GM18508 (cell line): ENCODE data around the gene EDC3.
A peak's percentile ranks its signal among the peaks of the same experiment; 100 is the strongest.
"Not testable (repeated sequence)": the region's sequence is repeated elsewhere in the genome, so short reads cannot be mapped to it uniquely, and the experiment has no call there.

Experiments
- ATAC-seq: cut with Tn5 transposase; IDR thresholded peaks from one replicate; pipeline ENCODE4 v1.9.1; 2021; ENCODE audit warnings: moderate number of reproducible peaks; ENCODE audit not compliant: insufficient read depth, unreplicated experiment

EDC3 gene

GRCh38 chr15:74613089-74613952 lies 82.5 kb downstream of the EDC3 start:
- no peak for ATAC-seq

GRCh38 chr15:74612677-74613076 lies 83.1 kb downstream of the EDC3 start:
- ATAC-seq = no peak

- ATAC-seq = no peak
These were observed 84.0 kb downstream of the EDC3 start for GRCh38 chr15:74611834-74612233.

DNA sequence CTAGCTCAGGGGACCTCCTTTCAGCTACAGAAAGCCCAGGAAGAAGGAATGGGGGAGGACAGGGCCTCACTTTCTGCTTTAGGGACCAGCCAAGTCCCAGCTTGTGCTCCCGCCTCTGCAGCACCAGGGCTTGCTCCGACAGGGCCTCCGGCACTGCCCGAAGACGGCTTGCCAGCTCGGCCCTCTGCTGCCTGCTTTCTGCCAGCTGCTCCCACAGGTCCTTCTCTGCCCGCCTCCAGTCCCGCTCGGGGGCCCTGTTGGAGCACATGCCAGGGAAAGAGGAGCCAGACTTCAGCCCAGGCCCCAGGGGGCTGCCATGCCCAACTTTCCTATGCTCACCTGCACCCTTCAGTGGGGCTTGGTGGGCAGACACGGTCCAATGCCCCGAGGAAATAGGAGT lies 84.5 kb downstream of the EDC3 start:
- ATAC-seq = no peak

DNA sequence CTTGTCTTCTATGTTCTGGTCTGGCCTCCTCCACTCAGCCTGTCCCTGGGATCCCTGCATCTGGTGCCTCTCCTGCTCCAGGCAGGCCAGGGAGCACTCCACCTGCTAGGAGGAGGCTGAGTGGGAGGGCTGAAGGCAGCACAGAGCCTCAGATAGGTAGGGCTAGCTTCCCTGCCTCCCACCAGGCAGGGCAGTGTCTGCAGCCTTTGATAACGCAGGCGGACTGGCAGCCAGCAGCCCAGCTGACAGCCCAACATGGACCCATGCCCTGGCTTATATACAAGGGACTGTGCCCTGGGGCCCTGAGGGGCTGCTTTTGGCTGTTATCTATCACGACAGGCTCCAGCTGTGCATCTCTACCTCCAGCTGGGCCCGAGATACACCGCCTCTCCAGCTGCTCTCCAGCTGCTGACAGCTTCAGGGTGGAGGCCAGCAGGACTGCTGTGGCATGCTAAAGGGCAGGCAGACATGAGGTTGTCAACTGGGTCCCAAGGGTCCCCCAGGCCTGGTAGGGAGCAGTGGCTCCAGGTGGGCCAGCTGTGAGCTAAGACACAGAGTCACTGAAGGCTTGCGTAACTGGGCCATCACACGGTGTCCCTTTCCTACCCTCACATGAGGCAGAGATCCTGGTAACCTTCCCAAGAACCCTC lies 85.4 kb downstream of the EDC3 start:
- no peak for ATAC-seq

DNA sequence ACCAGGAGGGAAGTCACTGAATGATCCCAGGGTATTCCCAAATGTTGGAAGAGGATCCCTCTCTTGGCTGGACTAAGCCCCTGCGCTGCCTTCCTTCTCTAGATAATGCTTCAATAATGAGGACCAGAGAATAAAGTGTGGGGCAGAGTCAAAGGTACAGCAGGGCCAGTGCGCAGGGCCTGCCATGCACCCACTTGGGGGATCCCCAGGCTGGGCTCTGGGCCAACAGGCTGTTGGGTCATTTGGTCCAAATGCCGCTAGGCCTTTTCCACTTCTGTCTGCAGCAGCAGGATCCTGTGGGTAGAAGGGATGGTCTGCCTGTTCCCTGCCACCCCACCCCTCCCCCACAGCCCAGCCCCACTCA lies 85.9 kb downstream of the EDC3 start:
- ATAC-seq = no peak

DNA sequence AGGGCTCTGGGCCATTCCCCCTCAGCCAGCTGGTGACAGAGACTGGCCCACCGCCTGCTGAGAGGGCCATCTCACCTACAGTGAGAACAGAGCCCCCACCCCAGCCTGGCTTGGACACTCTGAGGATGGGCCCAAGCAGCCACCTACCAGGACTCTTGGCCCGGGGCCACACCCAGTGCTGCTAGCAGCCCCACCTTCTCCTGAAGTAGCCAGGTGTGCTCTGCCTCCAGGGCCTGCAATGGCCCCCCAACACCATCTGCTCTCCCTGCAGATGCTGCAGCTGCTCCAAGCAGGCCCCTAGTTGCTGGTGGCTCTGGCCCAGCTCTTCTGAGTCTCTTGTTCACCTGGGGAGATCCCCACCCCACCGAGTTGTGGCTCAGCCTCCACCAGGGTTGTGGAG lies 87.0 kb downstream of the EDC3 start:
- no peak for ATAC-seq

DNA sequence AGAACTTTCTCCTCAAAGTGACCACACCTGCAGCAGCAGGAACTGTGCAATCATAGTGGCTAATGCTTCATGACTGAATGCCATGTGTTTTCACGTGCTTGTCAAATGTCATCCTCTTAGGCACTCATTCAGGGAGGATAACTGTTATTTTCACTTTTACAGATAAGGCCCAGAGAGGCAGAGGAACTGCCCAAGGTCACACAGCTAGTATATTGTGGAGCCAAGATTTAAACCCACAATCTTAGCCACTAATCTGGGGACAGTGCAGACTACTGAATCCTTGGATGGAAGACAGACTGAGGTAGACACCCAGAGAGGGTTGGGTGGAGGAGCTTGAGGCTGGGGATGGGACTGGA lies 90.1 kb downstream of the EDC3 start:
- no peak for ATAC-seq

- no peak for ATAC-seq
These were observed 90.6 kb downstream of the EDC3 start for GRCh38 chr15:74604983-74605794.

- no peak for ATAC-seq
These were observed 91.8 kb downstream of the EDC3 start for GRCh38 chr15:74603789-74604705.

- no peak for ATAC-seq
These were observed 92.6 kb downstream of the EDC3 start for GRCh38 chr15:74603026-74603788.

DNA sequence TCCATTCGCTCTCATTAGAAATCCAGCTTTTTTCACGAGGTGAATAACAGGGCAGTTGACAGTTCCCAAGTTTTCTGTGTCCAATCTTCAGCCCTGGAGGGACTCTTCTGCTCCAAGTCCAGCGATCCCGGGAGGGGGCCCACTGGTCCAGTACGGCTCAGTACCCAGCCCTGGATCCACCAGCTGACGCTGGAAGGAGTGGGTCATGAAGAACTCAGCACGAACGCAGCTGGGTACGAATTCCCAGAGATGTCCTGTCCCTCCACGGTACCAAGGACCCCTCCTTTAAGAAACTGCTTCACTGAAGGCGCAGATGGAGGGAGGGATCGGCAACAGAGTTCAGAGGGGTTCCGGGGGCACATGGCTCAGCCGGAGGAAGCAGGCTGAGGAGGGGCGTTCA lies 96.7 kb downstream of the EDC3 start:
- ATAC-seq = no peak

DNA sequence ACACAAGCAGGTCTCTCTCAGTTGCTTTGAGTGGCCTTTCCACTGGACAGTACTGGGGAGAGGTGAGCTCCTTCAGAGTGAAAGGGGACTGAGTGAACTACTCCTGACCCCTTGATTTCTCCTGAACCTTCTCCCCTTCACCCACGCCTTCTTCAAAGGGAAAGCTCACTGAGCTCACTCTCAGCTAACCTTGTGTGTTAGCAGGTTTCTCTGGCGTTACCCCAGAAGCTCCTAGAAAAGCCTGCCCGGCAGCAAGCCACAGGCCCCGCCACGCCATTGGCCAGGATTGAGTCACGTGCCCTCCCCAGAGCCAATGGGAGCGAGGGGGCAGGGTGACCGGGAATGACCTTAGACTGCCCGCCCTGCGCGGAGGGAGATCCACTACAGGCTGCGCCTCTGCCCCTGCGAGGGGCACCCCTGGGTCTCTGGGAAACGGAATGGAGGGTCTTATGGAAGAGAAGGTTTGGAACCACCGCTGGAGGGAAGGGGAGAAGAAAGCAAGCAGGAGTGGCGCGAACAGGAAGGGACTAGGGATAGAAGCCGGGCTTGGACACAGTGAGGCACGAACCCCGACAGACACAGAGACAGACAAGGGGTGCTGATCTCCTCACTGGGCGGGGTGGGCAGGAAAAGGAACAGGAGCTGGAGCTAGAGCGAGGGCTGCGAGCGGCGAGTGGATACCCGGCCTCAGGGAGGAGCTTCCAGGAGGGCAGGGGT lies 97.5 kb downstream of the EDC3 start:
- peak; percentile 82 for ATAC-seq

DNA sequence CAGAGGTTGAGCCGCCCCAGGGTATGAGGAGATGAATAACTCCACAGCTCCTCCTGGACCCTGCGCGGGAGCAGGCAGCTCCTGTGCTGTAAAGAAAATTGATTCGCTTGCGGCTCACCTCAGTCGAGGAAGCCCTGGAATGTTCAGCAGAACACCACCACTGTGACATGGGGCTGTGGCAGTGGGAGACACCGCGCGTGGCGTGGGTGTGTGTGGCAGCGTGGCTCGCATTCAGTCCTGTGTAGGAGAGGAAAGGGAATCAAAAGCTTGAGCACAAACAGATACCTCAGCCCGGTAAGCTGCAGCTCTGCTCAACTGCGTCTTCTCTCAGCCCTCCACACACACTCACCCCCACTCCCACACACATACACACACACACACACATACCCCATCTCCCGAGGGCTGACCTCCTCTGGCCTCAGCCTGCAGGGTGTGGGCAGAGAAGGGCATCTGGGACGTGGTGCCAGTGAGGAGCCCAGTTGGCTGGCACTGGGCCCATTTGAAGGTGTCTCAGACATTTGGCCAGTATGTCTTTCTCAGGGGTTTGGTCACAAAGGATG lies 98.6 kb downstream of the EDC3 start:
- not testable (repeated sequence) for ATAC-seq

DNA sequence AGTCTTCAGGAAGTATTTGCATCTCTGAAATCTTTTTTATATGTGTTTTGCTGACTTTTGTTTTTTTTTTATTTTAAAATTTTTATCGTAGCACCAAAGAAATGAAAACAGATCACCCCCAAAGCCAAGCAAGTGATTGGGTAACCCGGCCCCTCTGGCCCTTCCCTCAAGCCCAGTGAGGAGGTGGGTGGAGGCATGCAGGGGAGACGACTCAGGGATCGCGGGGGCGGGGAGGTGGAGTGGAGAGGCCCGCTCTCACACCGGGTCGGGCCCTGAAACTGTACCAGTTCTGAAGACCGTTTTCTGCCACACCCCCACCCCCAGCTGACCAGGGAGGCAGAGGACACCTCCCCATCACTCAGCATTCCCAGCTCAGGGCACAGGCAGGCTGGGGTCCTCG lies 99.1 kb downstream of the EDC3 start:
- ATAC-seq = not testable (repeated sequence)

- no peak for ATAC-seq
These were observed 100.6 kb downstream of the EDC3 start for GRCh38 chr15:74595271-74595670.

DNA sequence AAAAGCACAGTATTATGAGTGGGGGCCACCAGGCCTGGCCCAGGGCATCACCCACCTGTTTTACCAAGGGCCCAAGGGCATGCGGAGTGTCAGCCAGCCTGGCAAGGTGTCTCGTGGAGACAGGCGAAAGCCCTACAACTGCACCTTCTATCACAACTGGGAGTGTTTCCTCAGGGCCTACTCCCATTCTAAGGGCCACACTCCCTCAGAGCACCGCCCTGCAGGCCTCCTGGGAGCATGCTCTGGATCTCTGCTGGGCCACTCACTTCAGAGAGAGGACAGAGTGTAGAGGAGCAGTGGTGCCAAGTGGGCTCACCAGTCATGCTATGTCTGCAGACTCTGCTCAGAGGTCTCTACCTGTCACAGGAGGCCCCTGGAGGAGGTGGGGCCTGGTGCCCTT lies 101.4 kb downstream of the EDC3 start:
- ATAC-seq = no peak

DNA sequence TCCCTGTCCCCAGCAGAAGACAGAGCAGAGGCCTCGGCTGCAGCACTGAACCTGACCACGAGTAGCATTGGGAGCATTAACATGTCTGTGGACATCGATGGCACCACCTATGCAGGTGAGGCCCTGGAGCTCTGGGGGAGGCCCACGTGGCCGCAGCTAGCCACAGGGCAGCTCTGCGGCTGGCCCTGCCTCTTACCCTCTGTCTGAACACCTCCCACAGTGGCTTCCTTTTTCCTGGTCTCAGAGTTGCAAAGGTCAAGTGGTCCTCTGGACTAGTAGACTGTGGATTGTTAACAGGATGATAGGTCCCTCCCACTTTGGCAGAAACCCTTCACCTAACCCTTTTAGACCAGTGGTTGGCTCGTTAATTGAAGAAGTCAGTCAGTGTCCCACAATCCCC lies 102.7 kb downstream of the EDC3 start:
- ATAC-seq = no peak

- ATAC-seq = no peak
These were observed 103.6 kb downstream of the EDC3 start for GRCh38 chr15:74592222-74592621.
